Measurements from ENCODE around the gene ATXN7L3. TPM values are rescaled to one million over a fixed set of nuclear protein-coding genes. Genes with fewer than 3 reads are reported as not detected.

Gene ATXN7L3
- polyA plus RNA-seq, 2 of the 4 experiments (the other 2 are of a cell fraction): 60.5 to 72.7 TPM

DNA sequence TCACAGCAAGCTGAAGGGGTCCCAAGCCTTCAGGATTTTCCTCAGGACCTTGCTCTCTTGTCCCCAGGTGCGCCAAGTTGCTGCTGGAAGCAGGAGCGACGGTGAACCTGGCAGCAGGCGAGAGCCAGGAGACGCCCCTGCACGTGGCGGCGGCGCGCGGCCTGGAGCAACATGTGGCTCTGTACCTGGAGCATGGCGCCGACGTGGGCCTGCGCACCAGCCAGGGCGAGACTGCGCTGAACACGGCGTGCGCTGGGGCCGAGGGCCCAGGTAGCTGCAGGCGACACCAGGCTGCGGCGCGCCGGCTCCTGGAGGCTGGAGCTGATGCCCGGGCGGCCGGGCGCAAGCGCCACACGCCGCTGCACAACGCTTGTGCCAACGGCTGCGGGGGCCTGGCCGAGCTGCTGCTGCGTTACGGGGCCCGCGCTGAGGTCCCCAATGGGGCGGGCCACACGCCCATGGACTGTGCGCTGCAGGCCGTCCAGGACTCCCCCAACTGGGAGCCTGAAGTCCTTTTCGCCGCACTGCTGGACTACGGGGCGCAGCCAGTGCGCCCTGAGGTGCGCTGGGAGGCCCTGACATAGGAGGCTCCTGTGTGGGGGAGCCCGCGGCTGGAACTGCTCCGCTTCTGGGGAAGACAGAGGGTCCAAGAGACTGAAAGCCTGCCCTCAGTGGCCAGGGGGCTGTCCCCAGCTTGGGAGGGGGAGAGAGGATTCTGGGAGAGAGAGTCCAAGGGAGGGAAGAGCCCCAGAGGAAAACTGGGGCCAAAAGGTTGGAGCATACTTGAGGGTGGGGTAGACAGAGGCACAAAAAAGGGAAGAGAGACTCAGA is 22.8 kb downstream of the ATXN7L3 start:
- CTCF ChIA-PET: interaction anchor here (0.6 to 12.8 kb wide), 6 partner anchors 8 to 173 kb away, joined by 3 to 159 read pairs (median 7); partner anchors contain the start of gene HROB
- TF ChIP-seq SREBF2 (IDR thresholded peaks at IDR 0.05) (no peak), NR3C1 (IDR thresholded peaks at IDR 0.05) (no peak), CBX8 (IDR thresholded peaks at IDR 0.05) (no peak), KDM5A (IDR thresholded peaks at IDR 0.05) (no peak), MAZ (IDR thresholded peaks at IDR 0.05; ENCODE audit: borderline replicate concordance, low read depth, low read length) (no peak), NFE2L2 (conservative IDR thresholded peaks at IDR 0.05; ENCODE audit: low read length) (no peak)
- no peak overlapping the region for H3K27ac ChIP-seq
- H3K4me1 ChIP-seq: no peaks in the 10 kb centered on the region
- POLR2A ChIA-PET: interaction anchor here (0.6 to 0.7 kb wide), 2 partner anchors 10 to 53 kb away, joined by 3 read pairs; partner anchors contain the start of genes HDAC5 and TMUB2
- FAIRE-seq (no peak), ATAC-seq (peak; percentile 16 to 19; a peak in 3 of 6 replicates), DNase-seq (ENCODE audit: low read depth in 1 of 2, low spot score in 1 of 2) (no peak)
- no peaks in the 10 kb centered on the region for H3K9me3 ChIP-seq
- WGBS (ENCODE audit: missing lambda C conversion rate): 96% methylated on average over 42 of the region's 54 CpGs
- no peak overlapping the region for H3K4me2 ChIP-seq
- H3K4me3 ChIP-seq: no peak overlapping the region

DNA sequence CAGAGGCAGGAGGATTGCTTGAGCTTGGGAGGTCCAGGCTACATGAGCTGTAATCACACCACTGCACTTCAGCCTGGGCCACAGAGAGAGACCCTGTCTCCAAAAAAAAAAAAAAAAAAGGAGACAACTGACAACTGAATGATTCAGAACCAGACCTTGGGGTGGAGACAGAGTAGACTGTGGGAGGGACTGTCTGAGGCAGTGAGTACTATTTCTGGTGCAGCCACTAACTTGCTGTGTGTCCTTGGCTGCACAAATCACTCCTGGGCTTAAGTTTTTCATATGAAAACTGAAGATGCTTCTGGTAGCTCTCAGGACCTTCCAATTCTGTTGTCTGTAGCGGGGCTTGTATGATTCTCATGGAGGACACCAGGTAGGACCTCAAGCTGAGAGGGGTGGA is 23.4 kb downstream of the ATXN7L3 start:
- FAIRE-seq (no peak), ATAC-seq (peak in 1 of 2 experiments; percentile 37; a peak in 3 of 6 replicates), DNase-seq (ENCODE audit: low read depth in 1 of 2, low spot score in 1 of 2) (no peak)
- no peak for TF ChIP-seq BHLHE40 (IDR thresholded peaks at IDR 0.05; ENCODE audit: low read depth, low read length)
- no peak for TF ChIP-seq MAZ (IDR thresholded peaks at IDR 0.05; ENCODE audit: borderline replicate concordance, low read depth, low read length)
- TF ChIP-seq, protein P1, sequence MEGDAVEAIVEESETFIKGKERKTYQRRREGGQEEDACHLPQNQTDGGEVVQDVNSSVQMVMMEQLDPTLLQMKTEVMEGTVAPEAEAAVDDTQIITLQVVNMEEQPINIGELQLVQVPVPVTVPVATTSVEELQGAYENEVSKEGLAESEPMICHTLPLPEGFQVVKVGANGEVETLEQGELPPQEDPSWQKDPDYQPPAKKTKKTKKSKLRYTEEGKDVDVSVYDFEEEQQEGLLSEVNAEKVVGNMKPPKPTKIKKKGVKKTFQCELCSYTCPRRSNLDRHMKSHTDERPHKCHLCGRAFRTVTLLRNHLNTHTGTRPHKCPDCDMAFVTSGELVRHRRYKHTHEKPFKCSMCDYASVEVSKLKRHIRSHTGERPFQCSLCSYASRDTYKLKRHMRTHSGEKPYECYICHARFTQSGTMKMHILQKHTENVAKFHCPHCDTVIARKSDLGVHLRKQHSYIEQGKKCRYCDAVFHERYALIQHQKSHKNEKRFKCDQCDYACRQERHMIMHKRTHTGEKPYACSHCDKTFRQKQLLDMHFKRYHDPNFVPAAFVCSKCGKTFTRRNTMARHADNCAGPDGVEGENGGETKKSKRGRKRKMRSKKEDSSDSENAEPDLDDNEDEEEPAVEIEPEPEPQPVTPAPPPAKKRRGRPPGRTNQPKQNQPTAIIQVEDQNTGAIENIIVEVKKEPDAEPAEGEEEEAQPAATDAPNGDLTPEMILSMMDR (IDR thresholded peaks at IDR 0.05): no peak
- TF ChIP-seq ZFP36 (IDR thresholded peaks at IDR 0.05; ENCODE audit: borderline replicate concordance, partially characterized antibody): no peak
- no peak for TF ChIP-seq EHMT2 (IDR thresholded peaks at IDR 0.05; ENCODE audit: low read depth)
- no peak for TF ChIP-seq MAFK (IDR thresholded peaks at IDR 0.05; ENCODE audit: partially characterized antibody)
- no peak for TF ChIP-seq ZC3H11A (IDR thresholded peaks at IDR 0.05)
- no peak for TF ChIP-seq FOXS1 (CRISPR knock-in tag; IDR thresholded peaks at IDR 0.05)
- no peak for TF ChIP-seq MYC (IDR thresholded peaks at IDR 0.05; ENCODE audit: borderline replicate concordance, low read length)
- no peaks in the 10 kb centered on the region for H3K9me3 ChIP-seq
- no peak overlapping the region for H3K4me2 ChIP-seq
- CTCF ChIA-PET: interaction anchor here (0.6 to 12.8 kb wide), 8 partner anchors 8 to 192 kb away, joined by 3 to 159 read pairs (median 4); partner anchors contain the start of gene HROB
- no peak overlapping the region for H3K27ac ChIP-seq
- WGBS (ENCODE audit: missing lambda C conversion rate): 94% methylated on average over 1 of the region's 1 CpG
- H3K4me1 ChIP-seq: no peaks in the 10 kb centered on the region
- POLR2A ChIA-PET: interaction anchor here (0.6 kb wide), 1 partner anchor 53 kb away, joined by 3 read pairs; the partner anchor contains the start of gene HDAC5
- no peak overlapping the region for H3K4me3 ChIP-seq

DNA sequence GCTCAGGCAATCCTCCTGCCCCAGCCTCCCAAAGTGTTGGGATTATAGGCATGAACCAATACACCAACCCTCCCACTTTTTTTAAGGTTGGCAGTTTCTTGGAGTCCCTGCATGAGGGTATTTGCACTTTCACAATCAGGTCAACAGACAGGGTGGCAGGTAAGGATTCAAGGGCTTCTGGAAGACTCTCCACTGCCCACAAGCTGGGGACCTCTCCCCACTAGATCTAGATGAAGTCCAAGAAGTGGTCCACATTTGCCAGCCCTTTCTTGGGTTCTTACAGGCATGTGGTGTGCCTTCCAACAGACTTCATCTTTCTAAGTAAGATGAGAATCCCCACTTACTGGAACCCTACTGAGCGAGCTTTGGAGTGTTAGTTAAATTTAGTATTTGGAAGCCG is 25.3 kb downstream of the ATXN7L3 start:
- DNase-seq (ENCODE audit: low read depth in 1 of 2, low spot score in 1 of 2) (no peak), ATAC-seq (no peak), FAIRE-seq (no peak)
- TF ChIP-seq HOXB5 (CRISPR knock-in tag; IDR thresholded peaks at IDR 0.05) (no peak), ZSCAN20 (CRISPR knock-in tag; IDR thresholded peaks at IDR 0.05) (no peak), CHD2 (IDR thresholded peaks at IDR 0.05; ENCODE audit: low read length, partially characterized antibody) (no peak), CBX8 (IDR thresholded peaks at IDR 0.05) (no peak), BHLHE40 (IDR thresholded peaks at IDR 0.05; ENCODE audit: low read depth, low read length) (no peak), EHF (CRISPR knock-in tag; IDR thresholded peaks at IDR 0.05) (no peak), HEYL (CRISPR knock-in tag; IDR thresholded peaks at IDR 0.05) (no peak)
- TF ChIP-seq, protein P1 (IDR thresholded peaks at IDR 0.05): no peak
- Histone ChIP-seq H3K27ac (no peak overlapping the region), H3K9me3 (no peaks in the 10 kb centered on the region), H3K4me2 (no peak overlapping the region), H3K4me3 (no peak overlapping the region), H3K4me1 (peaks cover 9% of the 10 kb centered on the region)
- ChIA-PET CTCF (interaction anchor here (1.1 to 12.8 kb wide), 5 partner anchors 10 to 91 kb away, joined by 3 to 159 read pairs (median 10); partner anchors contain the start of gene HROB), POLR2A (interaction anchor here (0.8 kb wide), 1 partner anchor 10 kb away, joined by 4 read pairs; no protein-coding TSS in a partner anchor)
- WGBS (ENCODE audit: missing lambda C conversion rate): 90% methylated on average over 2 of the region's 2 CpGs
